ENCODE data around the gene ZKSCAN1.
"Not testable (repeated sequence)": the region's sequence is repeated elsewhere in the genome, so short reads cannot be mapped to it uniquely, and the experiment has no call there.

ZKSCAN1 gene

GRCh38 chr7:100003711-100004661, 11.4 kb upstream of the ZKSCAN1 start:
- DNase-seq (ENCODE audit: low read depth) = no peak
- no peak overlapping the region for H3K4me3 ChIP-seq (ENCODE audit: low read depth, low read length)
- TF ChIP-seq CTCF (IDR thresholded peaks at IDR 0.05; ENCODE audit: low read depth, low read length, missing control alignments) = no peak
- in situ Hi-C loops (cut with HindIII; ENCODE audit: low sequenced_read_pairs) = no loop called here

- in situ Hi-C loops (cut with HindIII; ENCODE audit: low sequenced_read_pairs) = no loop called here
- H3K4me3 ChIP-seq (ENCODE audit: low read depth, low read length) = no peak overlapping the region
- no peak for TF ChIP-seq CTCF (IDR thresholded peaks at IDR 0.05; ENCODE audit: low read depth, low read length, missing control alignments)
- DNase-seq (ENCODE audit: low read depth) = no peak
These were observed 7.5 kb upstream of the ZKSCAN1 start for GRCh38 chr7:100007887-100008286.

GRCh38 chr7:100008525-100008924, 6.9 kb upstream of the ZKSCAN1 start:
- TF ChIP-seq CTCF (IDR thresholded peaks at IDR 0.05; ENCODE audit: low read depth, low read length, missing control alignments) = no peak
- DNase-seq (ENCODE audit: low read depth) = no peak
- no peak overlapping the region for H3K4me3 ChIP-seq (ENCODE audit: low read depth, low read length)
- in situ Hi-C loops (cut with HindIII; ENCODE audit: low sequenced_read_pairs) = no loop called here

GRCh38 chr7:100009952-100010351, 5.4 kb upstream of the ZKSCAN1 start:
- H3K4me3 ChIP-seq (ENCODE audit: low read depth, low read length); in situ Hi-C loops (cut with HindIII; ENCODE audit: low sequenced_read_pairs); DNase-seq (ENCODE audit: low read depth): not testable (repeated sequence)

- in situ Hi-C loops (cut with HindIII; ENCODE audit: low sequenced_read_pairs) = no loop called here
- H3K4me3 ChIP-seq (ENCODE audit: low read depth, low read length) = no peak overlapping the region
- no peak for TF ChIP-seq CTCF (IDR thresholded peaks at IDR 0.05; ENCODE audit: low read depth, low read length, missing control alignments)
- no peak for DNase-seq (ENCODE audit: low read depth)
These were observed 4.5 kb upstream of the ZKSCAN1 start for GRCh38 chr7:100010901-100011300.

- TF ChIP-seq CTCF (IDR thresholded peaks at IDR 0.05; ENCODE audit: low read depth, low read length, missing control alignments) = no peak
- in situ Hi-C loops (cut with HindIII; ENCODE audit: low sequenced_read_pairs) = no loop called here
- no peak overlapping the region for H3K4me3 ChIP-seq (ENCODE audit: low read depth, low read length)
- no peak for DNase-seq (ENCODE audit: low read depth)
These were observed 3.9 kb upstream of the ZKSCAN1 start for GRCh38 chr7:100011516-100011915.

GRCh38 chr7:100012385-100013327, 2.7 kb upstream of the ZKSCAN1 start:
- in situ Hi-C loops (cut with HindIII; ENCODE audit: low sequenced_read_pairs); H3K4me3 ChIP-seq (ENCODE audit: low read depth, low read length): not testable (repeated sequence)

More at GRCh38 chr7:100012385-100013327, 2.7 kb upstream of the ZKSCAN1 start:
- not testable (repeated sequence) for DNase-seq (ENCODE audit: low read depth)
